ENCODE results near the gene AGA.

AGA gene

DNA sequence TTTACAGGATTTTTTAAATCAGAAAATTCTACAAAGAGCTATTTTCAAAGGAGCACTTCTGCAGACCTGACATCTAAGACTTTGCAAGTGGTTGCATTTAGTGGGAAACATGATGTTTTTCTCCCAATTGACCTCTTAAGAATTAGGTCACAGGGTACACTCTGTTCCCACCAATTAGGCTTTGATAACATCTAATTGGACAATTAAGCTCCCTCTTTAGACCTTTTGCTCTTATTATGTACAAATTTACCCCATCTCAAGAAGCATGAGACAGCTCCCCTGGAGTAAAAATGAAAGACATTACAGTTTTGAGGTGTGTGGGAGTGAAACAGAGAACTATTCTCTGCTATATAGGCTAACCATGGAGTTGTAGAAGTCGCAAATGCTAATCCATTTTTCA is 31.8 kb upstream of the AGA start:
- Histone ChIP-seq H2AFZ (ENCODE audit: low read length) (no peak overlapping the region), H3K36me3 (ENCODE audit: insufficient read depth, low read length) (no peaks in the 10 kb centered on the region), H3K9ac (ENCODE audit: low read depth, low read length, poor library complexity, severe bottlenecking) (no peak overlapping the region), H3K4me3 (ENCODE audit: low read length, poor library complexity, severe bottlenecking) (no peak overlapping the region), H3K9me3 (ENCODE audit: insufficient read depth, low read depth, low read length) (no peaks in the 10 kb centered on the region), H4K20me1 (ENCODE audit: insufficient read depth, low read length, poor library complexity, severe bottlenecking) (no peaks in the 10 kb centered on the region), H3K9me2 (replicated peaks; ENCODE audit: low read depth, low read length) (no peaks in the 10 kb centered on the region), H3K4me2 (ENCODE audit: low read depth, low read length, poor library complexity, severe bottlenecking) (no peak overlapping the region), H3K27me3 (ENCODE audit: insufficient read depth, low read length, poor library complexity, severe bottlenecking) (no peaks in the 10 kb centered on the region), H3K79me2 (ENCODE audit: insufficient read depth, low read length) (no peaks in the 10 kb centered on the region), H3F3A (ENCODE audit: low read depth) (no peaks in the 10 kb centered on the region), H3K4me1 (ENCODE audit: insufficient read depth, low read length, poor library complexity, severe bottlenecking) (no peaks in the 10 kb centered on the region)
- no peak for TF ChIP-seq EZH2phosphoT487 (IDR thresholded peaks at IDR 0.05; ENCODE audit: borderline replicate concordance)
- TF ChIP-seq, protein P1, sequence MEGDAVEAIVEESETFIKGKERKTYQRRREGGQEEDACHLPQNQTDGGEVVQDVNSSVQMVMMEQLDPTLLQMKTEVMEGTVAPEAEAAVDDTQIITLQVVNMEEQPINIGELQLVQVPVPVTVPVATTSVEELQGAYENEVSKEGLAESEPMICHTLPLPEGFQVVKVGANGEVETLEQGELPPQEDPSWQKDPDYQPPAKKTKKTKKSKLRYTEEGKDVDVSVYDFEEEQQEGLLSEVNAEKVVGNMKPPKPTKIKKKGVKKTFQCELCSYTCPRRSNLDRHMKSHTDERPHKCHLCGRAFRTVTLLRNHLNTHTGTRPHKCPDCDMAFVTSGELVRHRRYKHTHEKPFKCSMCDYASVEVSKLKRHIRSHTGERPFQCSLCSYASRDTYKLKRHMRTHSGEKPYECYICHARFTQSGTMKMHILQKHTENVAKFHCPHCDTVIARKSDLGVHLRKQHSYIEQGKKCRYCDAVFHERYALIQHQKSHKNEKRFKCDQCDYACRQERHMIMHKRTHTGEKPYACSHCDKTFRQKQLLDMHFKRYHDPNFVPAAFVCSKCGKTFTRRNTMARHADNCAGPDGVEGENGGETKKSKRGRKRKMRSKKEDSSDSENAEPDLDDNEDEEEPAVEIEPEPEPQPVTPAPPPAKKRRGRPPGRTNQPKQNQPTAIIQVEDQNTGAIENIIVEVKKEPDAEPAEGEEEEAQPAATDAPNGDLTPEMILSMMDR (conservative IDR thresholded peaks at IDR 0.05; ENCODE audit: low read length) = no peak

DNA sequence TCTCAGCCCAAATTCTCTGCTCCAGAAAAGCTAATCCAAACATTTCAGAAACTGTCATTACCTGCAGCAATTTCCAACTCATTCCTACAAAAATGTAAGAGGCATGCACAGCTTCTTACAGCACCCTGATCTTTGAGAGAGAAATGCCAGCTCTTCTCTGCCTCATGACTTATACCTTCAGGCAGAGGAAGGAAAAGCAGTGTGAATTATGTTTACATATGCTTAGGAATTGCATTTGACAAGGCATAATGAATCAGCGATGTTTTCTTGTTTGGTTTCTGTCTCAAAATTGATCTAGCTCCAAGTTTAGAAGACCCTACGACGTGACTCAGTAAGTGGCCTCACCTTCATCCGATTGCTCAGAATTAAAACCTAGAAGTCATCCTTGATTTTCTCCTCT is 21.8 kb upstream of the AGA start:
- no peaks in the 10 kb centered on the region for H3K4me1 ChIP-seq (ENCODE audit: insufficient read depth, low read length, poor library complexity, severe bottlenecking)
- no peaks in the 10 kb centered on the region for H3K9me3 ChIP-seq (ENCODE audit: insufficient read depth, low read depth, low read length)
- H2AFZ ChIP-seq (ENCODE audit: low read length) = no peak overlapping the region
- H3K36me3 ChIP-seq (ENCODE audit: insufficient read depth, low read length) = no peaks in the 10 kb centered on the region
- H4K20me1 ChIP-seq (ENCODE audit: insufficient read depth, low read length, poor library complexity, severe bottlenecking) = no peaks in the 10 kb centered on the region
- no peaks in the 10 kb centered on the region for H3K79me2 ChIP-seq (ENCODE audit: insufficient read depth, low read length)
- no peak overlapping the region for H3K4me2 ChIP-seq (ENCODE audit: low read depth, low read length, poor library complexity, severe bottlenecking)
- no peaks in the 10 kb centered on the region for H3F3A ChIP-seq (ENCODE audit: low read depth)
- no peak overlapping the region for H3K4me3 ChIP-seq (ENCODE audit: low read length, poor library complexity, severe bottlenecking)
- no peaks in the 10 kb centered on the region for H3K9me2 ChIP-seq (replicated peaks; ENCODE audit: low read depth, low read length)
- no peak overlapping the region for H3K9ac ChIP-seq (ENCODE audit: low read depth, low read length, poor library complexity, severe bottlenecking)
- TF ChIP-seq, protein P1 (conservative IDR thresholded peaks at IDR 0.05; ENCODE audit: low read length) = no peak
- TF ChIP-seq EZH2phosphoT487 (IDR thresholded peaks at IDR 0.05; ENCODE audit: borderline replicate concordance) = no peak
- no peaks in the 10 kb centered on the region for H3K27me3 ChIP-seq (ENCODE audit: insufficient read depth, low read length, poor library complexity, severe bottlenecking)

DNA sequence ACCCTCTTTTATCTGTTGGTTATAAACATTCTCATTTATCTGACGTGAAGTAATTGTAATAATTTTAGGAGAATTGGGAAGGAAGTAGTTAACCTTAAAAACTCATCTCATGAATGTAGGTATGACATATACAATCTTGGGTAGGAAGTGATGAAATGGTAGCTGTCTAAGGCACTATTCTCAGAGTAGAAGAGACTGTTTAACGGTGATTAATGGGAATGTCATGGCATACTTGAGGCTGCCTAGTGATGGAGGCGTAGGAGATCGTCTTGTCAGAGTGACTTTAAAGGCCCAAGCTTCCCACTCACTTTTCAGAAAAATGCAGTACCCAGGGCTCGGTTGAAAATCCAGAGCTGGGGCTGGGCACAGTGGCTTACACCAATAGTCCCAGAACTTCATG is 19.4 kb upstream of the AGA start:
- no peaks in the 10 kb centered on the region for H3K79me2 ChIP-seq (ENCODE audit: insufficient read depth, low read length)
- H2AFZ ChIP-seq (ENCODE audit: low read length) = no peak overlapping the region
- H4K20me1 ChIP-seq (ENCODE audit: insufficient read depth, low read length, poor library complexity, severe bottlenecking) = no peaks in the 10 kb centered on the region
- no peaks in the 10 kb centered on the region for H3F3A ChIP-seq (ENCODE audit: low read depth)
- no peak overlapping the region for H3K4me3 ChIP-seq (ENCODE audit: low read length, poor library complexity, severe bottlenecking)
- H3K9me2 ChIP-seq (replicated peaks; ENCODE audit: low read depth, low read length) = no peaks in the 10 kb centered on the region
- H3K4me1 ChIP-seq (ENCODE audit: insufficient read depth, low read length, poor library complexity, severe bottlenecking) = no peaks in the 10 kb centered on the region
- H3K9ac ChIP-seq (ENCODE audit: low read depth, low read length, poor library complexity, severe bottlenecking) = no peak overlapping the region
- no peaks in the 10 kb centered on the region for H3K36me3 ChIP-seq (ENCODE audit: insufficient read depth, low read length)
- H3K4me2 ChIP-seq (ENCODE audit: low read depth, low read length, poor library complexity, severe bottlenecking) = no peak overlapping the region
- no peaks in the 10 kb centered on the region for H3K27me3 ChIP-seq (ENCODE audit: insufficient read depth, low read length, poor library complexity, severe bottlenecking)
- no peaks in the 10 kb centered on the region for H3K9me3 ChIP-seq (ENCODE audit: insufficient read depth, low read depth, low read length)
- TF ChIP-seq, protein P1 (conservative IDR thresholded peaks at IDR 0.05; ENCODE audit: low read length) = no peak
- no peak for TF ChIP-seq EZH2phosphoT487 (IDR thresholded peaks at IDR 0.05; ENCODE audit: borderline replicate concordance)
